ENCODE data around the gene REEP1.

The REEP1 gene

GRCh38 chr2:86226070-86226469 is 111.4 kb downstream of the REEP1 start:
- H3K36me3 ChIP-seq (ENCODE audit: insufficient read depth, low read depth, low read length): no peaks in the 10 kb centered on the region
- no peaks in the 10 kb centered on the region for H3K27me3 ChIP-seq (ENCODE audit: insufficient read depth, low read length)
- H3K4me1 ChIP-seq (ENCODE audit: insufficient read depth, low read length): peaks cover 4% of the 10 kb centered on the region; the same call in 1 of the 2 replicates

GRCh38 chr2:86225581-86225980 is 111.8 kb downstream of the REEP1 start:
- Histone ChIP-seq H3K27ac (ENCODE audit: low read length) (no peak overlapping the region), H3K27me3 (ENCODE audit: insufficient read depth, low read length) (no peaks in the 10 kb centered on the region), H3K36me3 (ENCODE audit: insufficient read depth, low read depth, low read length) (no peaks in the 10 kb centered on the region), H3K9ac (ENCODE audit: low read depth, low read length) (no peak overlapping the region), H3K4me1 (ENCODE audit: insufficient read depth, low read length) (peaks cover 4% of the 10 kb centered on the region; the same call in 1 of the 2 replicates), H3K4me3 (ENCODE audit: low read length) (no peak overlapping the region), H3K9me3 (ENCODE audit: insufficient read depth, low read depth, low read length) (no peaks in the 10 kb centered on the region)

More at GRCh38 chr2:86226070-86226469, 111.4 kb downstream of the REEP1 start:
- H3K9ac ChIP-seq (ENCODE audit: low read depth, low read length): no peak overlapping the region
- H3K27ac ChIP-seq (ENCODE audit: low read length): no peak overlapping the region
- no peak overlapping the region for H3K4me3 ChIP-seq (ENCODE audit: low read length)
- H3K9me3 ChIP-seq (ENCODE audit: insufficient read depth, low read depth, low read length): no peaks in the 10 kb centered on the region

DNA sequence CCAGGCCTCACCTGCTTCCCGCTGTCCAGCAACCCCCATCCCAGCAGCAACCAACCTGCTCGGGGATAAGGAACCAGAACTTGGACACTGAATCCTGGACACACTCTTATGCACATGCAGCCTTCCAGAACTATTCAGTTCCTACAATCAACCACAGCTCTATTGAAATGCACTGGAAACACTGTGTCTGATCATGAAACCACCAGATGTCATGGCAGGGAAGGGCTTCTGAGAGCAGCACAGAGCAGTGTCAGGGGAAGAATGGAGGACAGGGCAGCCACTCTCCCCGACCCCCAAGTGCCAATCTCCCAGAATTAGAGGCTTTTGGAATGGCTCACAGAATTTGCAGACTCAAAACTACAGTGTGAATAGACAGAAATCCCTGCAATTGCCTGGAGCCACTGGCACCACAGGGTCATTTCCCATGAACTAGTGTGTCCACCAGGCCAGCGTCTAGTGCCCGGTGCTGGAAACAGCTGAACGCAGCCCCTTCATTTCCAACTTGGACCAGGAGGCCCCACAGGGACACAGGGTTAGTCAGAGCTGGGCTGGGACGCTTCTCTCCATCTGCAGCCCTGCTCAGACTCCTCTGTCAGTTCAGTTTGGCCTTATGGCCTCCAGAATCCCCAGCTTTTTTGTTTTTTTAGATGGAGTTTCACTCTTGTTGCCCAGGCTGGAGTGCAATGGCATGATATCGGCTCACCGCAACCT is 112.6 kb downstream of the REEP1 start:
- Histone ChIP-seq H3K36me3 (ENCODE audit: insufficient read depth, low read depth, low read length) (no peaks in the 10 kb centered on the region), H3K9me3 (ENCODE audit: insufficient read depth, low read depth, low read length) (no peaks in the 10 kb centered on the region), H3K4me3 (ENCODE audit: low read length) (no peak overlapping the region), H3K27me3 (ENCODE audit: insufficient read depth, low read length) (no peaks in the 10 kb centered on the region), H3K4me1 (ENCODE audit: insufficient read depth, low read length) (peaks cover 4% of the 10 kb centered on the region; the same call in 1 of the 2 replicates), H3K9ac (ENCODE audit: low read depth, low read length) (no peak overlapping the region), H3K27ac (ENCODE audit: low read length) (no peak overlapping the region)

DNA sequence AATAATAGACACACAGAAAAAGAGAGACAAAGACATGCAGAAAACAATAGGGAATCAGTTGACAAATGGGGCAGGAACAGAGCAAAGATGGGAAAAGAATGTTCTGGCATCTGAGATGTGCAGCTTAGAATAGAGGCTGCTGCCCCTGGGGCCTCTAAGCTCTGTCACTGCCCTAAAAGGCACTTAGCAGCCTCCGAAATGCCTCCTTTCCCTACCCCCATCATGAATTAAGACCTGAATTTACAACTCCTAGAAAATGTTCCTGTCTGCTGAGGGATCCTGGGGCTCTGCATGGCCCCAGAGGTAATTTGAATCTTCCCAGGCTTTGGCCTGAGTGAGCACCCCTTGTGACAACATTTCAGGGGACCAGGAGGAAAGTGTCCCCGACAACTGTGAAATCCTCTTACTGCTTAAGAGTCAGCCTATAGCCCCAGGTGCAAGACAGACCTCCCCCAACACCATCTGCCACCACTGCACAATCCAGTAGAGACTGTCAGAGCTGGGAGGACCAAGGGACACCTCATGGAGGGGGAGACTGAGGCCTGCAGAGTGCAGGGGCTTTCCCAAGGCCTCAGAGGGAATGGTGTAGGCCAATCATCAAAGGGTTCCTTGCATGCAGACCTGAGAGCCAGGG is 113.4 kb downstream of the REEP1 start:
- Histone ChIP-seq H3K9ac (ENCODE audit: low read depth, low read length) (no peak overlapping the region), H3K9me3 (ENCODE audit: insufficient read depth, low read depth, low read length) (no peaks in the 10 kb centered on the region), H3K27me3 (ENCODE audit: insufficient read depth, low read length) (no peaks in the 10 kb centered on the region), H3K36me3 (ENCODE audit: insufficient read depth, low read depth, low read length) (no peaks in the 10 kb centered on the region), H3K27ac (ENCODE audit: low read length) (no peak overlapping the region), H3K4me3 (ENCODE audit: low read length) (no peak overlapping the region), H3K4me1 (ENCODE audit: insufficient read depth, low read length) (peaks cover 4% of the 10 kb centered on the region; the same call in 1 of the 2 replicates)

- Histone ChIP-seq H3K4me3 (ENCODE audit: low read length) (no peak overlapping the region), H3K27me3 (ENCODE audit: insufficient read depth, low read length) (no peaks in the 10 kb centered on the region), H3K4me1 (ENCODE audit: insufficient read depth, low read length) (peaks cover 4% of the 10 kb centered on the region; the same call in 1 of the 2 replicates), H3K9ac (ENCODE audit: low read depth, low read length) (no peak overlapping the region), H3K27ac (ENCODE audit: low read length) (no peak overlapping the region), H3K9me3 (ENCODE audit: insufficient read depth, low read depth, low read length) (no peaks in the 10 kb centered on the region), H3K36me3 (ENCODE audit: insufficient read depth, low read depth, low read length) (no peaks in the 10 kb centered on the region)
These were observed 114.1 kb downstream of the REEP1 start for GRCh38 chr2:86223140-86223926.

GRCh38 chr2:86221066-86221684 is 116.3 kb downstream of the REEP1 start:
- H3K27me3 ChIP-seq (ENCODE audit: insufficient read depth, low read length): no peaks in the 10 kb centered on the region
- no peaks in the 10 kb centered on the region for H3K36me3 ChIP-seq (ENCODE audit: insufficient read depth, low read depth, low read length)
- no peak overlapping the region for H3K27ac ChIP-seq (ENCODE audit: low read length)
- H3K9me3 ChIP-seq (ENCODE audit: insufficient read depth, low read depth, low read length): no peaks in the 10 kb centered on the region
- H3K4me1 ChIP-seq (ENCODE audit: insufficient read depth, low read length): peaks cover 4% of the 10 kb centered on the region; the same call in 1 of the 2 replicates
- H3K9ac ChIP-seq (ENCODE audit: low read depth, low read length): no peak overlapping the region
- H3K4me3 ChIP-seq (ENCODE audit: low read length): no peak overlapping the region

- no peak overlapping the region for H3K9ac ChIP-seq (ENCODE audit: low read depth, low read length)
- no peak overlapping the region for H3K4me3 ChIP-seq (ENCODE audit: low read length)
- H3K4me1 ChIP-seq (ENCODE audit: insufficient read depth, low read length): peaks cover 4% of the 10 kb centered on the region; the same call in 1 of the 2 replicates
- no peaks in the 10 kb centered on the region for H3K27me3 ChIP-seq (ENCODE audit: insufficient read depth, low read length)
- no peaks in the 10 kb centered on the region for H3K36me3 ChIP-seq (ENCODE audit: insufficient read depth, low read depth, low read length)
- H3K9me3 ChIP-seq (ENCODE audit: insufficient read depth, low read depth, low read length): no peaks in the 10 kb centered on the region
- H3K27ac ChIP-seq (ENCODE audit: low read length): no peak overlapping the region
These were observed 117.5 kb downstream of the REEP1 start for GRCh38 chr2:86219896-86220295.

DNA sequence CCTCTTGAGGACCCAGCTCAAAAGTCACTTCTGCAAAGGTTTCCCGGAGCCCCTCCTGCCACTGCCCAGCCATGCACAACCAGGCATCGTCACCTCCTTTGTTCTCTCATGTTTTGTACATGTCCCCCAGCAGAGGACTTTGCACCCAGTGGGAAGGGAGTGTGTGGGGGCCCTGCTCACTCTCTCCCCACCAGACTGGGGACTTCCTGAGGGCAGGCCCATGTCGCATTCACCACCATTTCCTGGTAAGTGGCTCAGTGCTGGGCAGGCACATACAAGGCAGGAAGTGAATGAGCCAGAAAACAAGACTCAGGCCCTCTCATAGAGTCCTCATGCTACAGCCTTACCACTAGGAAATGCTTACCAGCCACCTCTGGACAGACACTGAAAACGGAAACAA is 119.3 kb downstream of the REEP1 start:
- H3K4me3 ChIP-seq (ENCODE audit: low read length): no peak overlapping the region
- H3K36me3 ChIP-seq (ENCODE audit: insufficient read depth, low read depth, low read length): peaks cover 15% of the 10 kb centered on the region; the same call in 1 of the 2 replicates
- no peaks in the 10 kb centered on the region for H3K27me3 ChIP-seq (ENCODE audit: insufficient read depth, low read length)
- H3K27ac ChIP-seq (ENCODE audit: low read length): no peak overlapping the region
- H3K4me1 ChIP-seq (ENCODE audit: insufficient read depth, low read length): peaks cover 4% of the 10 kb centered on the region; the same call in 1 of the 2 replicates
- H3K9me3 ChIP-seq (ENCODE audit: insufficient read depth, low read depth, low read length): no peaks in the 10 kb centered on the region
- no peak overlapping the region for H3K9ac ChIP-seq (ENCODE audit: low read depth, low read length)

GRCh38 chr2:86216575-86217555 is 120.6 kb downstream of the REEP1 start:
- no peak overlapping the region for H3K4me3 ChIP-seq (ENCODE audit: low read length)
- no peaks in the 10 kb centered on the region for H3K9me3 ChIP-seq (ENCODE audit: insufficient read depth, low read depth, low read length)
- H3K27ac ChIP-seq (ENCODE audit: low read length): no peak overlapping the region
- H3K9ac ChIP-seq (ENCODE audit: low read depth, low read length): no peak overlapping the region
- H3K27me3 ChIP-seq (ENCODE audit: insufficient read depth, low read length): no peaks in the 10 kb centered on the region
- H3K4me1 ChIP-seq (ENCODE audit: insufficient read depth, low read length): no peaks in the 10 kb centered on the region
- peaks cover 26% of the 10 kb centered on the region for H3K36me3 ChIP-seq (ENCODE audit: insufficient read depth, low read depth, low read length)

- Histone ChIP-seq H3K9ac (ENCODE audit: low read depth, low read length) (no peak overlapping the region), H3K4me1 (ENCODE audit: insufficient read depth, low read length) (no peaks in the 10 kb centered on the region), H3K9me3 (ENCODE audit: insufficient read depth, low read depth, low read length) (no peaks in the 10 kb centered on the region), H3K27ac (ENCODE audit: low read length) (no peak overlapping the region), H3K27me3 (ENCODE audit: insufficient read depth, low read length) (no peaks in the 10 kb centered on the region), H3K36me3 (ENCODE audit: insufficient read depth, low read depth, low read length) (peaks cover 49% of the 10 kb centered on the region), H3K4me3 (ENCODE audit: low read length) (no peak overlapping the region)
These were observed 123.0 kb downstream of the REEP1 start for GRCh38 chr2:86214503-86214832.

Measured in iPS-20b (cell line).